PC-9 (cell line): ENCODE measurements around the gene VAV2. TPM values are rescaled to one million over a fixed set of nuclear protein-coding genes. Genes with fewer than 3 reads are reported as not detected.

ENCODE experiments used
- BruUV-seq: library from RNA; stranded (reverse); fragments of 400-500 nt; replicated peaks from 2 replicates; lab custom pipeline; 2021; lab: Mats Ljungman, UMichigan
- CTCF ChIA-PET: fragments of 300-600 bp; sonication (Branson Sonifier 250); formaldehyde crosslinking; loops from one replicate; lab custom pipeline; 2022; ENCODE audit warnings: antibody characterized with exemption; lab: Charles Lee
- POLR2A ChIA-PET: fragments of 300-600 bp; sonication (Branson Sonifier 250); formaldehyde crosslinking; loops from one replicate; lab custom pipeline; 2022; ENCODE audit warnings: antibody characterized with exemption; ENCODE audit not compliant: unreplicated experiment; lab: Charles Lee
- DNase-seq, 2 experiments: peaks; one replicate each; pipeline versions ENCODE4 v3.0.0 to v3.0.0-alpha.2; 2015 to 2022; ENCODE audit warnings: mixed read lengths in 1 of 2
- H2AFZ ChIP-seq: fragments of 200-600 bp; sonication (generic); 2 replicates; pipeline ENCODE4 v1.8.1; 2017; ENCODE audit warnings: antibody characterized with exemption
- H3F3A ChIP-seq: fragments of 200-600 bp; sonication (generic); 2 replicates; pipeline ENCODE4 v1.8.1; 2017; ENCODE audit warnings: antibody characterized with exemption, mild to moderate bottlenecking, low read depth; ENCODE audit not compliant: insufficient read depth
- H3K27ac ChIP-seq: fragments of 200-600 bp; sonication (generic); 2 replicates; pipeline ENCODE4 v1.6.1; 2016; ENCODE audit warnings: mixed run types
- H3K27me3 ChIP-seq: fragments of 200-600 bp; sonication (generic); 2 replicates; pipeline ENCODE4 v1.6.1; 2016; ENCODE audit warnings: low read depth, mixed run types; ENCODE audit not compliant: insufficient read depth
- H3K36me3 ChIP-seq: fragments of 200-600 bp; sonication (generic); 2 replicates; pipeline ENCODE4 v1.6.1; 2016; ENCODE audit warnings: low read depth, mixed run types
- H3K4me1 ChIP-seq: fragments of 200-600 bp; sonication (generic); replicated peaks from 2 replicates; pipeline ENCODE4 v1.6.1; 2016; ENCODE audit warnings: mixed run types; ENCODE audit not compliant: insufficient read depth
- H3K4me2 ChIP-seq: fragments of 200-600 bp; sonication (generic); 2 replicates; pipeline ENCODE4 v1.6.1; 2017; ENCODE audit warnings: mixed run types
- H3K4me3 ChIP-seq: fragments of 200-600 bp; sonication (generic); 2 replicates; pipeline ENCODE4 v1.6.1; 2016; ENCODE audit warnings: mixed run types
- H3K79me2 ChIP-seq: fragments of 200-600 bp; sonication (generic); 2 replicates; pipeline ENCODE4 v1.6.1; 2017; ENCODE audit warnings: low read depth, mixed run types
- H3K9me2 ChIP-seq: fragments of 200-600 bp; sonication (generic); 2 replicates; pipeline ENCODE4 v1.8.1; 2017; ENCODE audit warnings: mild to moderate bottlenecking; ENCODE audit not compliant: insufficient read depth
- H3K9me3 ChIP-seq: fragments of 200-600 bp; sonication (generic); 2 replicates; pipeline ENCODE4 v1.8.1; 2016; ENCODE audit warnings: low read depth; ENCODE audit not compliant: insufficient read depth
- H4K20me1 ChIP-seq: fragments of 200-600 bp; sonication (generic); 2 replicates; pipeline ENCODE4 v1.8.1; 2017; ENCODE audit not compliant: insufficient read depth
- CTCF ChIP-seq: fragments of 200-600 bp; sonication (generic); conservative IDR thresholded peaks from 2 replicates; pipeline ENCODE4 v1.6.1; 2017; ENCODE audit warnings: mixed run types, antibody characterized with exemption, mild to moderate bottlenecking, moderate library complexity
- EZH2 ChIP-seq: fragments of 200-600 bp; sonication (generic); IDR thresholded peaks from 2 replicates; pipeline ENCODE4 v1.8.0; 2017; ENCODE audit warnings: antibody characterized with exemption, low read depth
- intact Hi-C: fragments of 100-400 bp; cut with micrococcal nuclease; formaldehyde crosslinking; loops from one replicate; pipeline ENCODE4 v1.10.0; 2022; ENCODE audit not compliant: unreplicated experiment
- total RNA-seq: library from RNA; stranded (reverse); gene quantifications from 2 replicates; pipeline ENCODE4 v1.2.3, GENCODE V29; 2021

Gene VAV2
- total RNA-seq, 1 experiment from 2014 or later, result 36.5 TPM

GRCh38 chr9:133888809-133889491, 103.2 kb downstream of the VAV2 start:
- no peaks in the 10 kb centered on the region for H3K79me2 ChIP-seq
- no peaks in the 10 kb centered on the region; the same call in 1 of the 2 replicates for H3F3A ChIP-seq
- TF ChIP-seq CTCF, result no peak
- TF ChIP-seq EZH2, result no peak
- CTCF ChIA-PET, result no interaction called here
- no peaks in the 10 kb centered on the region for H3K27me3 ChIP-seq
- H3K4me1 ChIP-seq, result no peaks in the 10 kb centered on the region
- no peak overlapping the region for H2AFZ ChIP-seq
- no peak overlapping the region for H3K27ac ChIP-seq
- H3K4me2 ChIP-seq, result no peak overlapping the region
- no peaks in the 10 kb centered on the region for H3K9me2 ChIP-seq
- POLR2A ChIA-PET, result no interaction called here
- H3K36me3 ChIP-seq, result no peaks in the 10 kb centered on the region
- DNase-seq, result no peak
- no peaks in the 10 kb centered on the region for H3K9me3 ChIP-seq
- no peak overlapping the region for H3K4me3 ChIP-seq
- intact Hi-C loops, result no loop called here
- BruUV-seq, result no TSS peak
- no peaks in the 10 kb centered on the region for H4K20me1 ChIP-seq

GRCh38 chr9:133888048-133888808, 103.9 kb downstream of the VAV2 start:
- Histone ChIP-seq H3K4me3 (no peak overlapping the region), H4K20me1 (no peaks in the 10 kb centered on the region), H3K9me2 (no peaks in the 10 kb centered on the region), H3K79me2 (no peaks in the 10 kb centered on the region), H3K27me3 (no peaks in the 10 kb centered on the region), H3K9me3 (no peaks in the 10 kb centered on the region), H3K4me2 (no peak overlapping the region), H3K4me1 (no peaks in the 10 kb centered on the region), H3K27ac (no peak overlapping the region), H2AFZ (no peak overlapping the region), H3F3A (no peaks in the 10 kb centered on the region; the same call in 1 of the 2 replicates), H3K36me3 (no peaks in the 10 kb centered on the region)
- DNase-seq, result no peak
- CTCF ChIA-PET, result interaction anchor here (0.7 kb wide), 1 partner anchor 498 kb away, joined by 4 read pairs; no protein-coding TSS in a partner anchor
- TF ChIP-seq EZH2 (no peak), CTCF (no peak)
- intact Hi-C loops, result no loop called here
- POLR2A ChIA-PET, result no interaction called here
- no TSS peak for BruUV-seq

GRCh38 chr9:133887540-133888047, 104.5 kb downstream of the VAV2 start:
- DNase-seq, result no peak
- TF ChIP-seq EZH2, result no peak
- TF ChIP-seq CTCF, result no peak
- Histone ChIP-seq H3K9me2 (no peaks in the 10 kb centered on the region), H3K4me3 (no peak overlapping the region), H3K27ac (no peak overlapping the region), H3K27me3 (no peaks in the 10 kb centered on the region), H3K36me3 (no peaks in the 10 kb centered on the region), H3K4me2 (no peak overlapping the region), H3F3A (no peaks in the 10 kb centered on the region; the same call in 1 of the 2 replicates), H4K20me1 (no peaks in the 10 kb centered on the region), H3K4me1 (no peaks in the 10 kb centered on the region), H3K9me3 (no peaks in the 10 kb centered on the region), H2AFZ (no peak overlapping the region), H3K79me2 (no peaks in the 10 kb centered on the region)
- no TSS peak for BruUV-seq
- ChIA-PET CTCF (interaction anchor here (0.7 kb wide), 1 partner anchor 498 kb away, joined by 4 read pairs; no protein-coding TSS in a partner anchor), POLR2A (no interaction called here)
- intact Hi-C loops, result no loop called here
